ENCODE measurements around the gene PPA2. TPM values are rescaled to one million over a fixed set of nuclear protein-coding genes. Genes with fewer than 3 reads are reported as not detected.

PPA2 gene
- polyA plus RNA-seq, 12 donors = 44.1 to 71.5 (median 57.7) TPM; not detected in 1

- no peak for DNase-seq
Measured at GRCh38 chr4:105327956-105328355, 145.9 kb downstream of the PPA2 start.

- DNase-seq = no peak
Measured at GRCh38 chr4:105327222-105327621, 146.6 kb downstream of the PPA2 start.

Other genes with a start within 250 kb of the PPA2 start
- gene ARHGEF38, start 78.6 kb upstream of the PPA2 start, polyA plus RNA-seq (ENCODE audit: insufficient read length in 12 of 12) = 1 to 10 TPM in 5 of 12 donors, under 1 TPM in 5, not detected in 2; 0.13 to 2.5 (median 0.89) TPM
- 10 to 100 TPM in 11 of 12 donors, not detected in 1; 28.0 to 53.6 (median 30.4) TPM for gene INTS12, start 234.6 kb upstream of the PPA2 start, polyA plus RNA-seq (ENCODE audit: insufficient read length in 12 of 12)
- gene GSTCD, start 234.7 kb upstream of the PPA2 start, polyA plus RNA-seq (ENCODE audit: insufficient read length in 12 of 12) = 10 to 100 TPM in 8 of 12 donors, 1 to 10 TPM in 3, not detected in 1; 8.9 to 26.5 (median 11.5) TPM

Data from muscle of arm (tissue), 12 donors.